AG09319 (cell line): ENCODE data around the gene KIAA1217.
A peak's percentile ranks its signal among the peaks of the same experiment; 100 is the strongest.

Source experiments
- DNase-seq: peaks from one replicate; pipeline ENCODE4 v3.0.0-alpha.2; 2010; ENCODE audit warnings: low read depth; ENCODE audit errors: extremely low read depth
- TF ChIP-seq, protein P1 (sequence below): IDR thresholded peaks from 2 replicates; pipeline ENCODE4 v1.5.1; 2011; ENCODE audit warnings: low read depth, mild to moderate bottlenecking, inconsistent platforms, low read length, moderate library complexity

KIAA1217 gene

DNA sequence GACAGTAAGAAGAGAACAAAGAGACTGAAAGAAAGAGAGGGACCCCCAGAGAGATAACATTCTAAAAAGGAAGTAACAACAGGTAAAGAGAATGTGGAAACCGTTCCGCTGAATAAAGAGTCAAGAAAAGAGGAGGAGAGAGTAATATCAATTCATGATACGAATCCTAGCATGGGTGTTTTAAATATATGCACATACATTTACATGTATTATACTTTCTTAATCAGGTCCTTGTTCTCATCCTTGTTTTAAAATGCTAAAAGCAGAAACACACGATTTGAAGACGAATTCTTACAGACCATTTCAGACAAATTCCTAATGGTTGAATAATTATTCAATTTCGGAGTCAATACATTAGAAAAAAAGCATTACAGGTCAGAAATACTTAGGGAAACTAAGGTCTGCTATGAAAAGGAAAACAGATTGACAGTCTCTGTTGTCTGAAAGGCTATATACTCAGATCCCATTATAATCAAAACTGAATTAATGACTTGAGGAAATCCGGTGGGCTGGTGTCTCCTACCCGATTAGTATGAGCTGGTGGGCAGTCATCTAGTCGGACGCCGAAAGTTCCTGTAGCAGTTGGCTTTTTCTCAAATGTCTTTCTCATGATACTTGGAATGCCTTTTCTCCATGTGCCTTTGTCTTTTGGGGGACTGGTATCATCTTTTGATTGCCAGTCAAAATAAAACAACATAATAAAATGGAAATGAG is 387.4 kb downstream of the KIAA1217 start:
- no peak for DNase-seq
- TF ChIP-seq, protein P1, sequence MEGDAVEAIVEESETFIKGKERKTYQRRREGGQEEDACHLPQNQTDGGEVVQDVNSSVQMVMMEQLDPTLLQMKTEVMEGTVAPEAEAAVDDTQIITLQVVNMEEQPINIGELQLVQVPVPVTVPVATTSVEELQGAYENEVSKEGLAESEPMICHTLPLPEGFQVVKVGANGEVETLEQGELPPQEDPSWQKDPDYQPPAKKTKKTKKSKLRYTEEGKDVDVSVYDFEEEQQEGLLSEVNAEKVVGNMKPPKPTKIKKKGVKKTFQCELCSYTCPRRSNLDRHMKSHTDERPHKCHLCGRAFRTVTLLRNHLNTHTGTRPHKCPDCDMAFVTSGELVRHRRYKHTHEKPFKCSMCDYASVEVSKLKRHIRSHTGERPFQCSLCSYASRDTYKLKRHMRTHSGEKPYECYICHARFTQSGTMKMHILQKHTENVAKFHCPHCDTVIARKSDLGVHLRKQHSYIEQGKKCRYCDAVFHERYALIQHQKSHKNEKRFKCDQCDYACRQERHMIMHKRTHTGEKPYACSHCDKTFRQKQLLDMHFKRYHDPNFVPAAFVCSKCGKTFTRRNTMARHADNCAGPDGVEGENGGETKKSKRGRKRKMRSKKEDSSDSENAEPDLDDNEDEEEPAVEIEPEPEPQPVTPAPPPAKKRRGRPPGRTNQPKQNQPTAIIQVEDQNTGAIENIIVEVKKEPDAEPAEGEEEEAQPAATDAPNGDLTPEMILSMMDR, result no peak

DNA sequence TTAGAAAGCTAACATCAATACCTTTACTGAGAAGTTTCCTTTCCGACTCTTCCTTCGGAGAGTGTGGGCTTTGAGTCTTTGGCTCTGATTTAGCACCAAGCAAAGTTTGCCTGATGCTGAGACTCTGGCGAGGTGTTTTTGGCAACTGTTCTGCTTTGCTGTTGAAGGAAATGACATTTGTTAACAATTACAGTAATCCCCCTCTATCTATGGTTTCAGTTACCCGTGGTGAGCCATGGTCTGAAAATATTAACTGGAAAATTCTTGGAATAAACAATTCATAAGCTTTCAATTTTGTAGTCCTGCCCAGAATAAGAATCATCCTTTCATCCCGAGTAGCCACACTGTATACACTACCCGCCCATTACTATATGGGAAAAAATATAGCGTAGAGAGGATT is 388.5 kb downstream of the KIAA1217 start:
- TF ChIP-seq, protein P1, result no peak
- peak; percentile 61 for DNase-seq
